GOT3 (cell line): ENCODE data around the gene OTOP1.
"Not testable (repeated sequence)": the region's sequence is repeated elsewhere in the genome, so short reads cannot be mapped to it uniquely, and the experiment has no call there.

Experiments used
- DNase-seq: peaks from one replicate; lab custom pipeline; 2025; ENCODE audit warnings: mixed read lengths; lab: John Stamatoyannopoulos, UW

Gene OTOP1, protein sequence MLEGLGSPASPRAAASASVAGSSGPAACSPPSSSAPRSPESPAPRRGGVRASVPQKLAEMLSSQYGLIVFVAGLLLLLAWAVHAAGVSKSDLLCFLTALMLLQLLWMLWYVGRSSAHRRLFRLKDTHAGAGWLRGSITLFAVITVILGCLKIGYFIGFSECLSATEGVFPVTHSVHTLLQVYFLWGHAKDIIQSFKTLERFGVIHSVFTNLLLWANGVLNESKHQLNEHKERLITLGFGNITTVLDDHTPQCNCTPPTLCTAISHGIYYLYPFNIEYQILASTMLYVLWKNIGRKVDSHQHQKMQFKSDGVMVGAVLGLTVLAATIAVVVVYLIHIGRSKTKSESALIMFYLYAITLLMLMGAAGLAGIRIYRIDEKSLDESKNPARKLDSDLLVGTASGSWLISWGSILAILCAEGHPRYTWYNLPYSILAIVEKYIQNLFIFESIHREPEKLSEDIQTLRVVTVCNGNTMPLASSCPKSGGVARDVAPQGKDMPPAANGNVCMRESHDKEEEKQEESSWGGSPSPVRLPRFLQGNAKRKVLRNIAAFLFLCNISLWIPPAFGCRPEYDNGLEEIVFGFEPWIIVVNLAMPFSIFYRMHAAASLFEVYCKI

DNA sequence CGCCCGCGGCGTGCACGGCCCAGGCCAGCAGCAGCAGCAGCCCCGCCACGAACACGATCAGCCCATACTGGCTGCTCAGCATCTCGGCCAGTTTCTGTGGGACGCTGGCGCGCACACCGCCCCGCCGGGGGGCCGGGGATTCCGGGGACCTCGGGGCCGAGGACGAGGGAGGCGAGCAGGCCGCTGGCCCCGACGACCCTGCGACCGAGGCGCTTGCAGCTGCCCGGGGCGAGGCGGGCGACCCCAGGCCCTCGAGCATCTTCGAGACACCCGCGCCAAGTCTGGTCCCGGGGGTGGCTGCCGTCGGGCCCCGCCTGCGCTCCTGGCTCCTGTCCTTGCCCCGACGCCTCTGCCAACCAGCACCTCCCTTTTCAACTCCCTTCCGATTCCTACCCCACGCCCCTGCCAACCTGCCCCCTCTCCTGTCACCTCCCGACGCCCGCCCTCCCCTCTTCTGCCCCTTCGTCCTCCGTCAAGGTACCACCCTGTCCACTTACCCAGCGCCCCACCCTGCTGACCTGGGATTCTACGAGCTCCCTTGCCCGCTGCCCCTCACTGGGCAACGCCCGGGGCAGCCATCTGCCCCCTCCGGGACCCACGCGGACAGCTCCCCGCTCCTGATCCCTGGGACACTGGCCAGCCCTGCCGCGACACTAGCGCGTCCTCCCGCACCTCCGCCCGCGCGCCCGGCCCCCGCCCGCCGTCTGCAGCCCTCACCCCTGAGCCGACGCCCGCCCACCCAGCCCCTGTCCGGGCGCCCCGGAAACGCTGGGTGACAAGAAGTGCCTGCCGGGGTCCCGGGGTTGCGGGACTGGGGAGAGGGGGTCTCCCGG, at the start of gene OTOP1:
TSS of gene OTOP1 (minus strand) at position 324 of the 833 bp plus-strand sequence. CDS start at position 259, 65 bp downstream.
- no peak for DNase-seq

DNA sequence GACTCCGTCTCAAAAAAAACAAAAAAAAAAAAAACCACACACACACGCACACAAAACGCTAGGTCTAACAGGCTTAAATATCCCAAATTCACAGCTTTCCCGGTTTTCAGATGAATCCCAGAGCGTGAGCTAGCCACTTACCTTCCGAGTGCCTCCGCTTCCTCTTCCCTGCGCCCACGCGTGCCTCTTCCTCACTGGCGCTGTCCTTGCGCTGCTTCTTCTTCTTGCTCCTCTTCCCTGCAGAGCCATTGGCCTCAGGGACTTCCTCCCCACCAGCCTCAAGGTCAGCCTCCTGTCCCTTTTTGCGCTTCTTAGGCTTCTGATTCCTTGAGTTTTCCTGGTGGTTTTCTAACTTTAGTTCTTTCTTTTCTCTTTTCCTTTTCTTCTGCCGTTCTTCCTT, 47.5 kb upstream of the OTOP1 start:
- DNase-seq, result no peak

- no peak for DNase-seq
Measured at GRCh38 chr4:4271912-4272311, 45.2 kb upstream of the OTOP1 start.

- DNase-seq, result no peak
Measured at GRCh38 chr4:4270529-4270928, 43.8 kb upstream of the OTOP1 start.

GRCh38 chr4:4269856-4270255, 43.1 kb upstream of the OTOP1 start:
- no peak for DNase-seq

- DNase-seq, result no peak
Measured at GRCh38 chr4:4269331-4269731, 42.6 kb upstream of the OTOP1 start.

GRCh38 chr4:4268776-4269175, 42.0 kb upstream of the OTOP1 start:
- DNase-seq, result no peak

GRCh38 chr4:4267981-4268380, 41.3 kb upstream of the OTOP1 start:
- DNase-seq, result no peak

GRCh38 chr4:4260185-4260751, 33.5 kb upstream of the OTOP1 start:
- no peak for DNase-seq

- no peak for DNase-seq
Measured at GRCh38 chr4:4259484-4260100, 32.9 kb upstream of the OTOP1 start.

DNA sequence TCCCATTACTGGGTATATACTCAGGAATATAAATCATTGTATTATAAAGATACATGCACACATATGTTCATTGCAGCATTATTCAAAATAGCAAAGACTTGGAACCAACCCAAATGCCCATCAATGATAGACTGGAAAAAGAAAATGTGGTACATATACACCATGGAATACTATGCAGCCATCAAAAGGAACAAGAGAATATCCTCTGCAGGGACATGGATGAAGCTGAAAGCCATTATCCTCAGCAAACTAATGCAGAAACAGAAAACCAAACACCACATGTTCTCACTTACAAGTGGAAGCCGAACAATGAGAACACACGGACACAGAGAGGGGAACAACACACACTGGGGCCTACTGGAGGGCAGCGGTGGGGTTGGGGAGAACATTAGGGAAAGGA, 31.0 kb upstream of the OTOP1 start:
- not testable (repeated sequence) for DNase-seq

GRCh38 chr4:4256799-4257198, 30.1 kb upstream of the OTOP1 start:
- no peak for DNase-seq

GRCh38 chr4:4254666-4255065, 27.9 kb upstream of the OTOP1 start:
- DNase-seq, result no peak

DNA sequence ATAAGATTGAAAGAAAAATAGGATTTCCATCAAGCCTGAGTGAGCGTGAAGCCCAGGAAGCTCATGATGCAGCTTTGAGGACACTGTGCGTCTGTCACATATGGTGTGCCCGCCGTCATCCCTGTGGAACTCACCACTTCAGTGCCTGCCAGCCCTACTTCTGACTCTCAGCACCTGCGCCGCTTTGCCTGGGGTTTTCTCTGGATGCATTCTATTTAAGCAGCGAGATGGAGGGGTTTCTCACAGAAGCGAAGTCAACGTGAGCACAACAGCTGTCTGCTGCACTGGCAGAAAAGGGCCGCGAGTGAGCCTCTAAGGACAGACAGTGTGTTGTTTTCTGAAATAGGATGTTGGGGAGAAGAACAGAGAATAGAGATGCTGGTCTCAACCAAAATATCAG, 27.5 kb upstream of the OTOP1 start:
- DNase-seq, result no peak

DNA sequence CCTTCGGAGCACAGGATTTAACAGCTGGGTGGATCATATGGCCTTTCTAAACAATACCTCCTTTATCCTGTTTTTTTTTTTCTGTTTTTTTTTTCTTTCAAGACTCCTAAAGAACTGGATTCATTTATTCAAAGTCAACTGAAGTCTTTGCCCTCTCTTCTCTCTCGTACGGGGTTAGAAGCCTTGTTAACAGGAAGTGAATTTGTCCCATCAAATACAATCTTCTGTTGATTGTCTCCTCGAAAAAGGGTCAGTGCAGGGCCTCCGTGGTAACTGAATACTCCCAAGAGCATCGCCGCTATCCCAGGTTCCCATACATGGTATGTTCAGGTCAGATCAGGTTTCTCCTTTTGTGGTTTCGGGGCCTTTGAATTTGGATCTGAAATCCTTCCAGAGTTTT, 23.1 kb upstream of the OTOP1 start:
- no peak for DNase-seq

DNA sequence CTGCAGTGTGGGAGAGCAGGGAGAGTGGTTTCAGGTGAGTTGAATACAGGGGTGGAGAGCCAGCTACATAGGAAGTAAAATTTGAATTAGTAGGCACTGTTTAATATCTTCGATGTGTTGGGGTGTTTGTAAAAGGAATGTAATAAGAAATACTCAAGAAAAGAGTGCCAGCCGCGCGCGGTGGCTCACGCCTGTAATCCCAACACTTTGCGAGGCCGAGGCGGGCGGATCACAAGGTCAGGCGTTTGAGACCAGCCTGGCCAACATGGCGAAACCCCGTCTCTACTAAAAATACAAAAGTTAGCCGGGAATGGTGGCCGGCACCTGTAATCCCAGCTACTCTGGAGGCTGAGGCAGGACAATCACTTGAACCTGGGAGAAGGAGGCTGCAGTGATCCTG, 22.6 kb upstream of the OTOP1 start:
- not testable (repeated sequence) for DNase-seq

- no peak for DNase-seq
Measured at GRCh38 chr4:4248885-4249203, 22.1 kb upstream of the OTOP1 start.

- DNase-seq, result peak; percentile 49
Measured at GRCh38 chr4:4248029-4248884, 21.5 kb upstream of the OTOP1 start, which contains the start of gene TMEM128. Gene TMEM128 (minus strand): TSS chr4:4248223. CDS start chr4:4248202, 21 bp downstream.

DNA sequence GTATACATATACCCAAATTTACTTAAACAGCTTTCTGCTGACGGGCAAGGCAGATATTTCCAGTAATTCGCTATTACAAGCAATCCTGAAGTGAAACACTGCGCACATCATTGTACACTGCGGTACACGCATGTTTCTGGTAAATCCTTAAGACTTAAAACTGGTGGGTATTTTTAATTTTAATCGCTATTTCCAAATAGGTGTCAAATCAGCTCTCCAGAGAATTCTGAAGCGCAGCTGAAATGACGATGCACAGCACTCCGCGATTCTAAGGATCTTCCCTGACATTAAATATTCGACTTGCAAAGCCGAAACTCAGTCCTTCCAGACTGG, 20.9 kb upstream of the OTOP1 start:
- no peak for DNase-seq

- DNase-seq, result no peak
Measured at GRCh38 chr4:4245172-4245571, 18.4 kb upstream of the OTOP1 start.

DNA sequence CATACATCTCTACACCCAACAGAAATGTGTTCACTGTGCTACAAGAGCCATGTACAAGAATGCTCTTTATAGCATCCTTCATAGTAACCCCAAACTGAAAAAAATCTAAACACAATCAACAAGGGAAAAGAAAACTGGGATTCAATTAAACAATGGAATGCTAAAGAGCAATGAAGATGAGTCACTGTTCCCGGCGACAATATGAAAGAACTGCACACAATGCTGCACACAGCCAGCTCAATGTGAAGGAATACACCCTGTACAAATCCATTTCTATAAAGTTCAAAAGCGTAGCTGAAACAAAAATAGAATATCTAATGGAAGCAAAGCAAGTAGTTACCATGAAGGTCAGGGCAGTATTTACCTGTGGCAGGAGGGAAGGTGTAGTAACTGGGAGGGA, 12.8 kb upstream of the OTOP1 start:
- not testable (repeated sequence) for DNase-seq
